Measurements from ENCODE around the gene GPR183. TPM values are rescaled to one million over a fixed set of nuclear protein-coding genes. Genes with fewer than 3 reads are reported as not detected.

GPR183 gene
- total and polyA plus RNA-seq, 2 donors: 22.1 to 22.8 TPM

DNA sequence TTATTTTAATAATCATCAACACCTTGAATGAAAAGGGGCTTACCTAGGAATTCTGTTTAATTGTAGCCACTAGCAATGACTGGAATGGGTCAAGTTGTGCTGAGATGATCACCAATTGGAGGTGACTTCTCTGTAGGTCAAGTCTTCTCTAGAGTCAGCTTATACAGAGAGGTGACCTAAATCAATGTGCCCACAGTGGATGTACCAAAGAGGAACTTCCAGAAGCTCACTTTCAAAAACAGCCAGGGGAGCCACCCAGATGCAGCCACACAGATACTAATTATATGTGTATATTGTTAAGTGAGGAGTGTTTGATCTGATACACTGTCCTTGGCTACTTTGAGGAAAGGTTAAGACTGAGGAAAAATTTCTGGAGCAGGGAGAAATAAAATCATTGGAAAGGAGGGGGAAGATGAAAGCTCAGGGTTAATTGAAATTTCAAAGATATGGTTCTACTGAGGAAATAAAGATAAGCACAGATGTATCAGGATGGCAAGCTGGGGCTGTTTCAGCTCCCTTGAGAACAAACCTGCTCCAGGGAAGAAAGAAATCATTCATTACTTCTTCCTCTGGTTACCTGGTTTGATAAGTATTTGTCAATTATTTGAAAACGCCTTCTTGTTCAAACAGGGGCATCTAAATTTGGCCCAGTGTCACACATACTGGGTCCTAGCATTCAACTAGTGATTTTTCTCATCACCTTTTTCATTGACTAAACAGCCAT lies 5.1 kb downstream of the GPR183 start:
- H3K36me3 ChIP-seq (ENCODE audit: insufficient read depth): no peaks in the 10 kb centered on the region
- no peak overlapping the region for H3K27ac ChIP-seq (ENCODE audit: low read depth)
- no peaks in the 10 kb centered on the region for H3K4me1 ChIP-seq (ENCODE audit: insufficient read depth)
- DNase-seq (ENCODE audit: extremely low spot score): no peak
- 94% methylated on average over 1 of the region's 1 CpG for WGBS
- H3K4me3 ChIP-seq (ENCODE audit: low read depth, low read length): no peak overlapping the region

DNA sequence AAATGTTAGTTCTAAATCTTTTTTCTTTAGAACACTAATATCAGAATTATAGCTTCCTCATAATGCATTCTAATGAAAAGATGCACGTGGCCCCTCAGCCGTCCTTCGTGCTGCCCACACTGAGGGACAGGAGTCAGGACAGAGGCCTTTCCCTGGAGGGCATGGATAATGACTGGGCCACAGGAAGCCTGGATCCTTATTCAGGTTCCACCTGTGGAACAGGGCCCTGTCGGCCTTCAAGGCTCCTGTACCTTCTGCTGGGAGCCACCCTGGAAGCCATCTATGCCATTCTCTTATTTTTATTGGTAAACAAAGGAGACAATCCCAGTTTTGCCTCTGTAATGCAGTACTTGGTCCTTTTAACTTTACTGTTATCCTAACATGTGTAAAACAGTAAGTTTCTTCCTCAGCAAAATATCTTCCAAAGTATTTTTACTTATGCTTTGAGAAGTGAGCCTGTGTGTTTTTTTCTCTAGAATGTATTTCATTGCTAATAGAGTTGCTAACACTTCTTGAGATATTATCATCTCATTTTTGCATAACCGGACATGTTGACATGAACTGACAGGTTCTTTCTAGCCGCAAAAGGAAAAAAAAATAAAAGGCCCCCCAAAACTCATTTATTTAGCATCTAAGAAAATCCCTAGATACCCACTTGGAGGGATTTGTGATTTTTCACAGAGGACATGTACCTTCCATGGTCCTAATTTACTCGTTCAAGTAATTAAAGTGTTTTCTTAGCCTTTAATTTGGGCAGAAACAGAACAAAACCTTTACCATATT lies 6.0 kb downstream of the GPR183 start:
- Histone ChIP-seq H3K36me3 (ENCODE audit: insufficient read depth) (no peaks in the 10 kb centered on the region), H3K4me1 (ENCODE audit: insufficient read depth) (no peaks in the 10 kb centered on the region), H3K4me3 (ENCODE audit: low read depth, low read length) (no peak overlapping the region), H3K27ac (ENCODE audit: low read depth) (peak overlapping the region; percentile 48)
- DNase-seq (ENCODE audit: extremely low spot score): no peak
- 87% methylated on average over 7 of the region's 7 CpGs for WGBS

DNA sequence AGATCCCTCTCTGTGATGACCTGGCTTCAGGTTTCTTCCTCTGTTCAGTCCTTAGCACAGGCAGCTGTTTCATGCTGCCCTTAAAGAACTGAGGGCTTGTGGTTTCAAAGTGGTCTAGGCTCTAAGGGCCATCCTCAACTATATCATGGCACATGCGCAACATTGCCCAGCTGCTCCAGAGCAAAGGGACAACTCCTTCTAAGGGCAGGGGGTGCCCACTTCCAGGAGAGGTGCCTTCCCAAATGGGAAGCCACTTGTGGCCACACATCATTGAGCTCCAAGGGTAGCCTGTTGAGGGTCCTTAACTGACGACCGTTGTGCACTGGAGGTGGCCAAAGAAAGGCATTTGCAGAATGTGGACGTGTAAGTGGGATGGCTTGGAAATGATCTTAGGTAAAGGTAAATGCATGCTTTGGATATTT lies 7.3 kb downstream of the GPR183 start:
- no peaks in the 10 kb centered on the region for H3K4me1 ChIP-seq (ENCODE audit: insufficient read depth)
- no peak for DNase-seq (ENCODE audit: extremely low spot score)
- 93% methylated on average over 4 of the region's 4 CpGs for WGBS
- no peak overlapping the region for H3K27ac ChIP-seq (ENCODE audit: low read depth)
- no peaks in the 10 kb centered on the region for H3K36me3 ChIP-seq (ENCODE audit: insufficient read depth)
- no peak overlapping the region for H3K4me3 ChIP-seq (ENCODE audit: low read depth, low read length)

- 71% methylated on average over 4 of the region's 4 CpGs for WGBS
- DNase-seq (ENCODE audit: extremely low spot score): no peak
- Histone ChIP-seq H3K27ac (ENCODE audit: low read depth) (no peak overlapping the region), H3K36me3 (ENCODE audit: insufficient read depth) (no peaks in the 10 kb centered on the region), H3K4me3 (ENCODE audit: low read depth, low read length) (no peak overlapping the region), H3K4me1 (ENCODE audit: insufficient read depth) (no peaks in the 10 kb centered on the region)
Measured at GRCh38 chr13:99299256-99299919, 7.8 kb downstream of the GPR183 start.

DNA sequence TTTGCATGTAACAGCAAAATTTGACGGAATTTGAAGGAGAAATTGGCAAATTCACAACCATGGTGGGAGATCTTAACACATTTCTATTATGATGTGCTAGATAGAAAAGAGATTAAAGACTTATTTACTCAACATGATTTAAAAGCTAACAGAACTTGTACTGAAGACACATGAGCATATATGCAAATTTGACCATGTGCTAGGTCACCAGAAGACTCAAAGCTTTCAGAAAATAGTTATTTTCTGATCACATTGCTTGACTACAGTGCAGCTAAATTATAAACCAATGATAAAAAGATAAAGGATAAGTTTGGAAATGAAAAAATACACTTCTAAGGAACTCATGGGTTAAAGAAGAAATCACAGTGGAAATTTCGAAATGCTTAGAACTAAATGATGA lies 9.1 kb downstream of the GPR183 start:
- no peak for DNase-seq (ENCODE audit: extremely low spot score)
- no peak overlapping the region for H3K27ac ChIP-seq (ENCODE audit: low read depth)
- no peaks in the 10 kb centered on the region for H3K36me3 ChIP-seq (ENCODE audit: insufficient read depth)
- no peaks in the 10 kb centered on the region for H3K4me1 ChIP-seq (ENCODE audit: insufficient read depth)
- WGBS: 92% methylated on average over 2 of the region's 2 CpGs
- no peak overlapping the region for H3K4me3 ChIP-seq (ENCODE audit: low read depth, low read length)

DNA sequence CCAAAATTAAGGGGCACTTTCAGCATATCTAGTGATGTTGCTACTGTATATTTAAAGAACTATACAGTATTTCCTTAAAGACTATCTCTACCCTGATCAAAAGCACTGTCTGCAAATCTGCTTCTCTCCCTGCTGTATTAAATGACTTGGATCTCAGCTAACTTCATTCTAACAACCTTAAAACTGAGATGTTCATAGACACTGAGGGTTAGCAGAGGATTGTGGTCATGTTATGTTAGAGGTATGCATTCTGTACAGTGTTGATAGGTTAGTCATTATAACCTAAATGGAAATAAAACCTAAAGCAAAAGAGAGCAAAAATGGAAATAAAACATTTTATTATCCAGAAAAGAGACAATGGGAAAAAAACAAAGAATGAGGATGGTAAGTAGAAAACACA lies 9.9 kb downstream of the GPR183 start:
- Histone ChIP-seq H3K27ac (ENCODE audit: low read depth) (no peak overlapping the region), H3K36me3 (ENCODE audit: insufficient read depth) (no peaks in the 10 kb centered on the region), H3K4me1 (ENCODE audit: insufficient read depth) (no peaks in the 10 kb centered on the region), H3K4me3 (ENCODE audit: low read depth, low read length) (no peak overlapping the region)
- DNase-seq (ENCODE audit: extremely low spot score): no peak

GRCh38 chr13:99296398-99296797 lies 10.8 kb downstream of the GPR183 start:
- H3K36me3 ChIP-seq (ENCODE audit: insufficient read depth): no peaks in the 10 kb centered on the region
- H3K4me3 ChIP-seq (ENCODE audit: low read depth, low read length): no peak overlapping the region
- WGBS: 83% methylated on average over 4 of the region's 4 CpGs
- no peak for DNase-seq (ENCODE audit: extremely low spot score)
- H3K4me1 ChIP-seq (ENCODE audit: insufficient read depth): no peaks in the 10 kb centered on the region
- no peak overlapping the region for H3K27ac ChIP-seq (ENCODE audit: low read depth)

- H3K36me3 ChIP-seq (ENCODE audit: insufficient read depth): no peaks in the 10 kb centered on the region
- 92% methylated on average over 12 of the region's 12 CpGs for WGBS
- no peak overlapping the region for H3K4me3 ChIP-seq (ENCODE audit: low read depth, low read length)
- H3K27ac ChIP-seq (ENCODE audit: low read depth): no peak overlapping the region
- no peaks in the 10 kb centered on the region for H3K4me1 ChIP-seq (ENCODE audit: insufficient read depth)
- DNase-seq (ENCODE audit: extremely low spot score): no peak
Measured at GRCh38 chr13:99295488-99296252, 11.5 kb downstream of the GPR183 start.

DNA sequence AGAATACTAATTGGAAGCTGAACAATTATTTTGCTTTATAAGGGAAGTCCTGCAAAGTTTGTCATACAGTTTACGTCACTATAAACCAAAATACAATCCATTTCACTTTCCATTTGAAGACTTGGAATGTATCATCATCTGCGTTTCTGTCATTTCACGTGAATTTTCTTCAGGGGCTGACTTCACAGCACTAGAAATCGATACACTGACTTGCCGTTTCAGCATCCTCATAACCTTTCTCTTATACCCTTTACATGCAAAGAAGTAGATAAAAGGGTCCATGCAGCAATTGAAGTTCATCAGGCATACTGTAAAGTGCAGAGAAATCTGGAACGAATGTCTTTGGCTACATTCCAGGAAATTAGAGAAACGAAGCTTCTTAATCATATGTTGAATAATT lies 12.2 kb downstream of the GPR183 start:
- H3K27ac ChIP-seq (ENCODE audit: low read depth): no peak overlapping the region
- H3K4me3 ChIP-seq (ENCODE audit: low read depth, low read length): no peak overlapping the region
- H3K4me1 ChIP-seq (ENCODE audit: insufficient read depth): no peaks in the 10 kb centered on the region
- 75% methylated on average over 7 of the region's 7 CpGs for WGBS
- no peaks in the 10 kb centered on the region for H3K36me3 ChIP-seq (ENCODE audit: insufficient read depth)
- DNase-seq (ENCODE audit: extremely low spot score): no peak

DNA sequence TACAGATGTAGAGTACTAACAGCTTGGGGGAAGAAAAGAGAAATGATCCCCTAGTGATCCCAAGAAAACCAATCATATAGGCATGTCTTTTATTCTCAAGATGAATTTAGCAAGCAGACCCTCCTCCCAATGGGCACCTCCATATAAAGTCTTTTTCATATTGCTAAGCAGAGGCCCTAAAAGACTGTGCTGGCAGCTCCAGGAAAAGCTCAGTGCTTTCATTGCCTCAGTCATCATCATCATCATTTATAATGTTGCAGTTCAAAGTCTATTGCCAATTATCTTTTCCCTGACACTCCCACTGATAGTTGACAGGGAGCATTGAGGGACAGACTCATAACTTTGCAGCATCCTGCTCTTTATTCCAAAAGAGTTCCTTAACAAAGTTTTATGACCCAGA lies 13.0 kb downstream of the GPR183 start:
- DNase-seq (ENCODE audit: extremely low spot score): no peak
- Histone ChIP-seq H3K4me3 (ENCODE audit: low read depth, low read length) (no peak overlapping the region), H3K4me1 (ENCODE audit: insufficient read depth) (no peaks in the 10 kb centered on the region), H3K36me3 (ENCODE audit: insufficient read depth) (no peaks in the 10 kb centered on the region), H3K27ac (ENCODE audit: low read depth) (no peak overlapping the region)

GRCh38 chr13:99293178-99293577 lies 14.0 kb downstream of the GPR183 start:
- Histone ChIP-seq H3K4me3 (ENCODE audit: low read depth, low read length) (no peak overlapping the region), H3K36me3 (ENCODE audit: insufficient read depth) (no peaks in the 10 kb centered on the region), H3K4me1 (ENCODE audit: insufficient read depth) (no peaks in the 10 kb centered on the region), H3K27ac (ENCODE audit: low read depth) (no peak overlapping the region)
- 91% methylated on average over 2 of the region's 2 CpGs for WGBS
- no peak for DNase-seq (ENCODE audit: extremely low spot score)

GRCh38 chr13:99290894-99291293 lies 16.3 kb downstream of the GPR183 start:
- no peaks in the 10 kb centered on the region for H3K36me3 ChIP-seq (ENCODE audit: insufficient read depth)
- 69% methylated on average over 3 of the region's 3 CpGs for WGBS
- no peaks in the 10 kb centered on the region for H3K4me1 ChIP-seq (ENCODE audit: insufficient read depth)
- H3K4me3 ChIP-seq (ENCODE audit: low read depth, low read length): no peak overlapping the region
- DNase-seq (ENCODE audit: extremely low spot score): no peak
- H3K27ac ChIP-seq (ENCODE audit: low read depth): no peak overlapping the region

DNA sequence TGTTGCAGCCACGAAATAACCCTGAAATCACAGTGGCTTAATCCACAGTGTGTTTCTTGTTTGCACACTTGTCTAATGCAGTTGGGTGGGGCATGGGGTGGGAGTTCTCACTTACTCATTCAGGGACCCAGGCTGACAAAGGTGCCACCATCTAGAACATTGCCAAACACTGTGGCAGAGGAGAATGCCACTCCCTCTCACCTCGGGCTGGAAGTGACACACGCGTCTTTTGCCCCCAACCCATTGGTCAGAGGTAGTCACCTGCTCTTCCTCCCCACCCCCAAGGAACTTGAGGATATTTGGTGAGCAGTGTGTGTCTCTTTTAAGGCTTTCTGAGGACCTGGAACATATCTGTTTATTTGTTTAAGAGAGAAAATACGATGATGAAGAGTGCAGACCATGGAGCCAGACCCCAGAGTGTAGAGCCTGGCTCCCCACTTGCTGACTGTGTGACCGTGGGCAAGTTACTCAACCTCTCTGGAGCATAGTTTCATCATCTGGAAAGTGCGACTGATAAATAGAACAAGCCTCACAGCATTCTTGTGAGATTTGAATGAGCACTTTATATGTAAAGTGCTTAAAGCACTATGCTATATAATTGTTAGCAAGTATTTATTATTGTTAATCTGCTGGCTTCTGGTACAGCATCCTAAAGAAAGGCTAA lies 17.4 kb downstream of the GPR183 start:
- DNase-seq (ENCODE audit: extremely low spot score): no peak
- no peak overlapping the region for H3K4me3 ChIP-seq (ENCODE audit: low read depth, low read length)
- no peaks in the 10 kb centered on the region for H3K36me3 ChIP-seq (ENCODE audit: insufficient read depth)
- WGBS: 80% methylated on average over 7 of the region's 7 CpGs
- no peak overlapping the region for H3K27ac ChIP-seq (ENCODE audit: low read depth)
- no peaks in the 10 kb centered on the region for H3K4me1 ChIP-seq (ENCODE audit: insufficient read depth)

All from urinary bladder (tissue), 4 donors.